ENCODE data around the gene SEMA5B.

SEMA5B gene

DNA sequence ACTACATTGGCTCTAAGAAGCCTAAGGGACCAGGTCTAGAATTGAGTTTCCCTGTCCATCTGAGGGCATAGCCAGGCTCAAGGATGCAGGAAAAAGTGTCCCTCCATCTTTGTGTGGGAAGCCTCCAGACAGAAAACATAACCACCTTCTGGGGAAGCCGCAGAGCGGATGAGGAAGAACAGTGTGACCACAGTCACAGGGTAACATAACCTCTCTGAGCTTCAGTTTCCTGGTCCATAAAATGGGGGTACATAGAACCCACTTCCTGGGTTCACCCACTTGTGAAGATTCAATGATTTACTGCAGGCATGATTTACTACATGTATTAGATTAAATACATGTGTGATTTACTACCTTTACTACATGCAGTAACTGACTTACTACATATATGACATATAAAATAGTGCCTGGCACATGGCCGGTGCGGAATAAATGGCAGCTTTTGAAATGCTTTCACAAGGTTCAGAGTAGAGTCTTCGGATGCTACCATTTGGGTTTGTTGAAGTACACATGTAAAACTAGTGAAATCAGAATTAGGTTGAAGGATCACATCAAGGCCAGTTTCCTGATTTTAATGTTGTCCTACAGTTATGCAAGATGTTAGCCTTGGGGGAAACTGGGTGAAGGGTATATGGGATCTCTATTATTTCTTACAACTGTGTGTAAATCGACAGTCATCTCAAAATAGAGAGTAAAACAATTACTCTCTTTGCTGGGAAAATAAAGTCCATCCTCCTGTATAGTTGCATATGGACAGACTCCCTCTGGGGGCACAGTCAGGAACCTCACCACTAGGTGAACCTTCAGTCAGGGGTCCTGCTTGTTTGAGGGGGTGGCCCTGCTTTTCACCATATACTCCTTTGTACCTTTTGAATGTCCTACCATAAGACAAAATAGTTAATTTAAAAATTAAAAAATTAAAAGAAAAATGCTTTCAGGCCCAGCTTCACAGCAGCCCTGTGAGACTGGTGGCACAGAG is 86.0 kb downstream of the SEMA5B start:
- DNase-seq, result no peak

DNA sequence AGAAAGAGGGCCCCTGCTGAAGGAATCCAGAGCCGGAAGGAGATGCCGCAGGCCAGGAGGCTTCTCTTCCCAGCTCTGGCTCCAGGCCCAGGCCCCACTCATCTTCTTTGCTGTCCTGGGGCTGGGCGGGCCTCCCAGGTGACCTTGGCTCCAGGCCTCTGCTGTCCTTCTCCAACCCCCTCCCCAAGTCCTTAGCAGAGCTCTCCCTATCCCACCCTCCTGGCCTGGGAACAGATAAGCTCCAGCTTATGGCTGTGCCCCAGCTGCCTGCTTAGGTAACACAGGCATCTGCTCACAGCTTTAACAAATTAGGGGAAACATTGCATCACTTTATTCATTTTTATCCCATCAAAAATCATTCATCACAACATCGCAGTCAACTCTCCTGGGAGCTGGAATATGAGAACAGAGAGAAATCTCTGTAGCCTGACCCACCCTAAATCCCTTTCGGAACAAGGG is 86.9 kb downstream of the SEMA5B start:
- DNase-seq, result no peak

DNA sequence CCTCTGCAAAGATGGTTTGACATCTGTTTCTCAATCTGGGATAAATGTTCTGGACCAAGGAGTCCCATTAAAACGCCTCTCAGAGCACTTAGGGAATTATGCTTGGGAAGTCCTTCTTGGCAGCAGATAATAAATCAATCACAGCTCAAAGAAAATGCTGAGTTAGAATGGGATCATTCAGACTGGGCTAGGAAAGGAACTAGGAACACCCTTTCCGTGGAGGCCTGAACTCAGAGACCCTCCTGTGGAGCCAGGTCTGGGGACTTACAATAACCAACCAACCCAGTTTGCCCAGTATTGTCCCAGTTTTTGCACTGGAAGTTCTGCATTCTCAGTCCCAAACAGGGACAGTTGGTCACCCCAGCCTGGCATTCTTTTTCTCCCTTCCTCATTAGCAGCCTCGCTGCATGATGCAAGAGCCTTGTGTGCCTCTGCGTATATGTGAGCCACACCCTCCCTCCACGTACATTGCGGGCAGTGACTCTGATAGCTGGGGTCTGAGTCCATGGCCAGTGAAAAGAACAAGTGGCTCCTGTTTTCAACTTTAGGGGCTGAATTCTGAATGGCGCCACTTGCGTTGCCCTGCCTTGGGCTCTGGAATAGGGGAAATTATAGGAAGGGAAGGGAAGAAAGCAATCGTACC is 88.7 kb downstream of the SEMA5B start:
- no peak for DNase-seq

DNA sequence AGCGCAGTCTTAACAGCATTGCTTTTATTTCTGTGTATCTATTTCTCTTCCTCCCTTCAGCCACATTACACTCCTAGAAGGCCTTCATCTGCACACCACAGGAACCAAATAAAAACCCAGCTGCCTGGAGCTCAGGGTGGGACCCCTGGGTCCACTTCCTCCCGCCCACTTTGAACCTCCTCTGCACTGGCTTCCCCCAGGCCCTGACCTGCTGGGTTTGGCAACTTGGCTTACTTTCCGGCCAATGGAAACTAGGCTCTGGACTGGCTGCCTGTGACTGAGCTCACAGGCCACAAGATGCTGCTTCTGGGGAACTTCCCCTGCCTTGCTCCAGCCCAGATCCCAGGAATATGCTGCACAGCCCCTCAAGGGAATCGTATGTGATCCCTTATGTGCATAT is 89.8 kb downstream of the SEMA5B start:
- DNase-seq, result no peak

DNA sequence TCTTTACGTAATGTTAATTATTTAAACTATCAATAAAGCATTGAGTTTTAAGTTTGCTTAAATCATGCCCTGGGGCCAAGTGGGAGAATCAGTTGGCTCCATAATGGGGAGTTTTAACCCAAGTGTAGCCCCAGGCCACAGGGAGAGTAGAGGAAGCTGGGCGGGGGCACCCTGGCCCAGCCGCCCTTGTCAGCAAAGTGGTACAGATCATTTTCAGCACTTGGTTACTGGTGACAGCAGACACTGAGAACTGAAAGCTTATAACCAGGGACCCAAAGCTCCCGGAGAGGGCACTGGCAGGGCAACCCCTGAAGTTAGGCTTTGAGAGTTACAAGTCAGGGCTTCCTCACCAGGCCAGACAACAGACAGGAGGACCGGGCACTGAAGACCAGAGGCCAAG is 90.6 kb downstream of the SEMA5B start:
- DNase-seq, result no peak

DNA sequence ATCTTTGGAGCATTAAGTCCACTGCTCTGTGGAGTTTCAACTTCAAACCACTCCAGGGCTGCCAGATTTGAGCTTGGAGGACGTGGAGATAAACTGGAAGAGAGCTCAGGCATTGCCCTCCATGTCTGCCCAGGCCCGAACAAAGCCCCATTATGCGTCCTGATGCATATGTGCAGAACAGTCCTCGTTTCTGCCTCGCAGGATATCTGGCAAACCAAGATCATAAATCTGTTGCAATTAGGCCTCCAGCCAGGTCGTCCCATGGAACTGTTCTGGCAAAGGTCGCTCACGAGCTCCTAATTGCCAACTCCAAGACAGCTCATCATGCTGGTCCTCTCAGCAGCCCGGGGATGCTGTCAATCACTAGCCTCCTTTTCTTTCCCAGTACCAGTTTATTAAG is 91.2 kb downstream of the SEMA5B start:
- no peak for DNase-seq

DNA sequence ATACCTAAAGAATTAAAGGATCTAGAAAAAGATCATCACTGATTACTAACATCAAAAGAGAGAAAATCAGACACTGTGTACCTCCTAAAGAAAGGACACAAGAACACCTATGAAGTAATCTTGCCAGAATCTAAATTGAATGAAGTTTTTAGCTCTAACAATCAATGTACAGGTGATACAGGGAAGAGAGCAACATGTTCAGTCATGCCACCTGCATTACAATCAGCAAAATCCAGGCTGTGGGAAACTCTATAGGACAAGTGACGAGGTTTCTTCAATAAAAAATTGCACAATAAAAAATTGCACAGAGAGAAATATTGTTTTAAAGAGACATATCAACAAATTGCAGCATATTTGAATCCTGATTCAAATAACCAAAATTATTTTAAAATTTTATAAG is 93.3 kb downstream of the SEMA5B start:
- no peak for DNase-seq

DNA sequence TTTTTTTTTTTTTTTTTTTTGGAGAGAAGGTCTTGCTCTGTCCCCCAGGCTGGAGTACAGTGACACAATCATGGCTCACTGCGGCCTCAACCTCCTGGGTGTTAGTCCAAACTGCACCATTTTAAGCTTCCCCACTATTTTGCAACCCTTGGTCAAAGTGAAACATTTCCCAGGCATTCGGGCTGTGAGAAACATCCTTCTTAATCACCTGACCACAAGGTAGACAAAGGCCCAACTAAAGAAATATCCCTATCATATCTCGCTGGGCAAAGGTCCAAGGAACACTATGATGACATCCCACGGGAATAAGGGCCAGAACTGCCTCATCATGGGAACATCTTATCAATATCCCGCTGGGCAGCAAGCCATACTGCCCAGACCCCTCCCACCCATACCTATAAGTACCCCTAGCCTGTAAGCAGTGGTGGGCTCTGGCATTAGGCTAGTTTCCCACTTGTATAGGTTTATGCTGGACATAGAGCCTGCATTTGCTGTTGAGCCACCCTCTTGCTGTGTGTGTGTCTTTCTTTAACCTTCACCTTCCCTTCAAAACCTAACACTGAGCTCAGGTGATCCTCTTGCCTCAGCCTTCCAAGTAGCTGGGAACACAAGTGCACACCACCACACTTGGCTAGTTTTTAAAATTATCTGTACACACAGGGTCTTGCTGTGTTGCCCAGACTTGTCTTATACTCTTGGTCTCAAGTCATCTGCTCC is 95.2 kb downstream of the SEMA5B start:
- no peak for DNase-seq

DNA sequence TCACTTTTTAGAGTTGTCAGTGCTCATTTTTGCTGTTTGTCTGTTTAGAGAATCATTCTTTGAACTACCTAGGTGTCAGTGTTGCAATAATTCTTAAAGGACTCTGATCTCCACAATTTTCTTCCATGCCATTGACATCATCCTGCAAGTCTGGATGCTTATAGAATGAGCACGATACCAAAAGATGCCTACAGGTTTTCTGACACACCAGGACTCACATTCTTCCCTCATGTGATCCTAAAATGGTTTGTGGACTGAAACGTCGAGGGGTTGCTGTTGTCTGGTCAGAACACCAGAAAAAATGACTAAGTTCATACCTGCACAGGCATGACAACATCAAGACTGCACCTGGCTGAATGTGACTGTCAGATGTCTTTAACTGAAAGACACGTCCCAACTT is 95.9 kb downstream of the SEMA5B start:
- no peak for DNase-seq

DNA sequence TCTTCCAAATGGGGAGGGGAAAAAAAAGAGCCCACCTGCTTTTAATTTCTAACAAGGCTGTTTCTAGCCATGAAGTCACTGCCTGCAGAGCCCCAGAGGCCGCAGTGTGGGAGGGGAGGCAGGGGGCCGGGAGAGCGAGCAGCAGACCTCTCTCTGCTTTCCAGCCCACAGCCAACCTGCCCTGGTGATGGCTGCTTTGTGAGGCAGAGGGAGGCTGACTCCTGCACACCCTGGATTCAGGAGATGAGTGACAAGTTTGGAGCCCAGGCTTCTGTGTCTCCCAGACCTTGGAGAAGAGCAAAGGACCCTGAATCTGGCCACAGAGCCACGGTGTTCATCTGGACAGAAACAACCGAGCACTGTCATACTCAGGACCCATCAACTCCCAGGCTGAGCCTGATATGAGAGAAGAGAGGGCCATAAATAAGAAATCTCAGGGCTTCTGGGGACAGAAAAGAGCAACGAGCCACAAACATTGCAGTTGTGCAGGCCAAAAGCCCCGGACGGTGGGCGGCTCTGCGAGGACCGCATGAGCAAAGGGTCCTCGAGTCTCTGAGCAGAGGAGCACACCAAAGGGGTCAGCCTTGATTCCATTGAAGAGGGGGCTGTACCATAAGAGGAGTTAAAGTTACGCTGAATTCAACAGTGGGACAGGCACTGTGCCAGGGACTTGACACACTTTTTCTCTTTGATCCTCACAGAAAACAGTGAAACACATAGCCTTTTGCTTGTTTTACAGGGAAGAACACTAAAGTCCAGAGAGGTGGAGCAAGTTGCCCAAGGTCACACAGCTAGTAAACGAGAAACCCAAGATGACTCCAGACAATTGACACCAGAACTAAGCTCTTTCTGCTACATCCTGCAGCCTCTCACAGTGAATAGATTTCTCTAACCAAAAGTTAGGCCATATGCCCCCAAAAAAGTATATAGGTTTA is 97.2 kb downstream of the SEMA5B start:
- DNase-seq, result no peak

DNA sequence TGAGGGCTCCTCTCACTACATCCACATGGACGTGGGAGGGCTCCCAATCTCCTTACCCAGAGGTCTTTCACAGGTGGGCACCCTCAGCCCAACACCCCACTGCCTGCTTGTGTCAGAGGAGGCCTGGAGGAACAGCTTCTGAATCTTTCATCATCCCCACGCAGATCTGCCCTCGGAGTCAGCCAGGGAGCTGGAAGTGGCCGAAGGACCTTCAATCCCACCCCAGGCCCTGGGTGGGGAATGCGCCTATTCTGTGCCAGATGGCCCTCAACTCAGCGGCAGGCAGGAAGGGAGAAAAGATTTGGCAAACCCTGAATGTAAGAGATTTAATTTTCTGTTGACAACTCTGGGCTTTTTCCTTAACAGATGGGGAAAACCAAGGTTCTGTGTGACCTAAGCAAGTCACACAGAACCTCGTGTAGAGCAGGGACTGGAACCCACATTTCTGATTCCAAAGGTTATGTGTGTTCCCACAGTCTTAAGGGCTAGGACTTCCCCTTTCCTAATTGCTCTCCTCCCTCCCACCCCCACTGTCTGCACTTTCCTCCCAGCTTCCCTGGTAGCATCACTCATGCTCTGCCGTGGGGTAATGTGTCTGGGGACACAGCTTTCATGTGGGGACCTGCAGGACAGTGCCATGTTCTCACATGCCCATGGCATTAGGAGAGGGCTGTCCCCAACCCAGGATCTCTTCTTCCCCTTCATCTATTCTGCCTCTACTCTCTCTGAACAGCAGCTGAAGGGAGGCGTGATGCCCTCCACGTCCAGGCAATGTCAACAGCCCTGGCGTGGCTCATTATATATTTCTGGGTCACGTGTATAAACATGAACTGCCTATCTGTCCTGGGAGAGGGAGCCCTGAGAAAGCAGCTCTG is 98.1 kb downstream of the SEMA5B start:
- no peak for DNase-seq

DNA sequence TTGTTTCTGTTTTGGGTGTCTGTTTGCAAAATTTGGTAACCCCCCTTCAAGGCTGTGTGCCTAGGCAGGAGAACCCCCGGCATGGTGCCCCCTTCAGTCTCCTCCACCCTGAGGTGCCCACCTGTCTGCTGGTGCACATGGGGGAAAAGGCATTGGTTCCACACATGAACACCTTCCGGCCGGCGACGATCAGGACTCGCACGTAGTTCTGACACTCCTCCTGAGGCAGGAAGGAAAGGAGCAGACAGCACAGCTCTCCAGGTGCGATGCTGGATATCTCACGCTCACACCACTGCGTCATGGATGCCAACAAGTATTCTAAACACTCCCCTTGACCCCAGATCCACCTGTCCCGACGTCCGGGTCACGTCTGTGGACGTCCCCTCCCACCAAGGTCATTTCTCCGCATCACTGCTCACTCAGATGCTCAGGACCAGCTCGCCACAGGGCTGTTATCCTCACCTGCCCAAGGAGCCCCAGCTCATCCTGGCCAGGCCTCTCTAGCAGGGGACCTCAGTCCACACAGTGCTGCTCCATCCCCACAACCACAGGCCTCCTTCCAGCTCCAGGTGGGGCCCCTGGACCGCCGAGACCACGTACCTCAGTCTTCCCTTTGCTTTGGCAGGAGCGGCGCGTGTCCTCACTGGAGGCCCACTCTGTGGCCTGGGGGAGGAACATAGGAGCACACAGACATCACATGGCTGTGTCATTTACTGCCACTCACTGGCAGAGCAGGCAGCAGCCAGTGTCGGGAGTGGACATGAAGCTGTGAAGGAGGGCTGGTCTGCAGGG is 99.0 kb downstream of the SEMA5B start:
- no peak for DNase-seq

DNA sequence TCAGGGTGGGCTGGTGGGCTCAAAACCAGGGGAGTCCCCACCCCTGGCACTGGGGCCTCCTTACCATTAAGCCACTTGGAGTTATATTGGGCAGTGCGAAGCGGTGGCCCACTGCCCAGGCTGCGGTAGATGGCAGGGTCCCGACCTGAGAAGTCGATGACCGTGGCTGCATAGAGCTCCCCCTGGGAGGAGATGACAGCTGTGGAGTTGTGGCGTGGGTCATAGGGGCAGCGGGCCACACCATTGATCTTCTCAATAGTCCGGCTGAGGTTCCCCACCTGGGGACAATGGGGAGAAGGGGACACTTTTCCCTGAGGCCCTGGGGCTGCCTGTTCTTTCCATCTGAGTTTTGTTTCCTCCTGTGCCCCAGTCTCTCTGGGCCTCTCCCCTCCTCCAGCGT is 99.8 kb downstream of the SEMA5B start:
- no peak for DNase-seq

DNA sequence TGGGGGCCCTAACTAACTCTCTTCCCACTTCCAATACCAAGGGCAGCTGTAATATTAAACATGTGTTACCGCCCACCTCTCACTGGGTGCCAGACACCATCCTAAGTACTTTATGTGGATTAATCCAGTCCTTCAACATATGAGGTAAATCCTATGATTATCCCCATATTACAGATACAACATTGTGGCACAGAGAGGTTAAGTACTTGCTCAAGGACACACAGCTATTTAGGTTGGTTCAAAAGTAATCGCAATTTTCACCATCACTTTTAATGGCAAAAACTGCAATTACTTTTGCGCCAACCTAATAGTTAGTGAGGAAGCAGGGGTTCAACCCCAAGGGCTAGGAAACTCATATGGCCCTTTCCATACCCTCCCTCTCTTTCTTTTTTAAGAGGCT is 100.8 kb downstream of the SEMA5B start:
- no peak for DNase-seq

DNA sequence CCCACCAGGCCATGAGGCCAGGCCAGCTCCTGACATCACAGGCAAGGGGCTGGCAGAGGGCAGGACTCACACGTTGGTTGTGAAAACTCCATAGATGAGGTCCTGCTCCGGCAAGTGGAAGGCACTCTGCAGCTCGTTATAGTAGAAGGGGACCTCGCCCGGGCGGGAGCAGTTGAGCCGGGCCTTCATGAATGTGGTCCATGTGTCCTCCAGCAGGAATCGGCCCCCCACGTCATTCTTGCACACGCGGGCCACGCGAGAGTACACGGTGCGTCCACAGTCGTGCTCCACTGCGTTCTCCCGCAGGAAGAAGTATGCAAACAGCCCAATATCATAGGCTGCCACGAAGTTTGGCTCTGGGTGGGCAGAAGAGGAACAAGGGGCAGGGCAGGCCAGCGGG is 101.2 kb downstream of the SEMA5B start:
- DNase-seq, result no peak

DNA sequence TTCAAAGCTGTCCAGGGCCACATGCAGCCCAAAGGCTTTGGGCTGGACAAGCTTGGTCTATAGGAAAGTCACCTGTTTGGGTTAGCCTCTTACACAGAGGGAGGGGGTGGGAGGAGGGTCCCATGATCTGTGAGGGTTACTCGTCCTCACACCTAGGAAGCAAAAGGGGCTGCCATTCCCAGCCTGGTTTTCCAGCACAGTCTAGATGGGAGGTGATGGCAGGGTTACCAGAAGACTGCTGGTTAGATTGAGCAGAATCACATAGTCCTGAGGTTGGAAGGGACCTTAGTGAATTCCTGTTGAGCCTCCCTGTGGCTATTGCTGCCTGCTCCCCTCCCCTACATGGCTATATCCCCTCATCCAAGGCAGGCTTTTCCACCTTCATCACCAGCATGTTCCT is 101.8 kb downstream of the SEMA5B start:
- no peak for DNase-seq

DNA sequence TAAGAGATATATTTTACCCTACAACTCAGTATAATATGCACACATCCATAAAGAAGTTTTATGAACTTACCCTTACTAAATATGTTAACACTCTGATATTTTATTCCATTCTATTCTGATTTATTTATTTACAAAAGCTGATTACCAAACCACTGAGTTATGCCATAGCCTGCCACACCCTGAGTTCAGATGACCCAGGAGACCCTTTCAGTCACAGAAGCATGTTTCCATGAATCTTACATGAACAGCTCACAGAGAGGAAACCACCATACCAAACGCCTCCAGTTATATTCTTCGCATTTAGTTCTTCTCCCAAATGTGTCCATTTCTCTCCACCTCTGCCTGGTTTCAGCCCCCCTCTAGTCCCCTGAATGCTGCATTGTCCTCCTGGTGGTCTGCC is 103.5 kb downstream of the SEMA5B start:
- DNase-seq, result no peak

DNA sequence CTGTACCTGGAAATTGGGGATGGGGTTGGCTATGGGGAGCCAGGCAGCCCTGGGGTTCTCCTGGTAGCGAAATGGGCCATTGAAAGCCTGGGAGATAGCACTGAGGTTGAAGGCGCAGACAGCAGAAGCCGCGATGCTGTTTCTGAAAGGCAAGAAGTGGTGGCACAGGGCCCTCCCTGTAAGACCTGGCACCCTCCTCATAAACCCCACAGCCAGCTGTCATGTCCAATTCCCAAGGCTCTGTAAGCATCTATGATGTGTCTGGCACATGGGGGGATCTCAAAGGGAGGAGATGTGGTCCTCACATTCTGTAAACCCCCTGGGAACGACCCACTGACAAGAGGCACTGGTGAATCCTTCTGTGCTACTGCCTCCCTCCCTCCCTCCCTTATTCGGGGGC is 104.0 kb downstream of the SEMA5B start:
- DNase-seq, result no peak

DNA sequence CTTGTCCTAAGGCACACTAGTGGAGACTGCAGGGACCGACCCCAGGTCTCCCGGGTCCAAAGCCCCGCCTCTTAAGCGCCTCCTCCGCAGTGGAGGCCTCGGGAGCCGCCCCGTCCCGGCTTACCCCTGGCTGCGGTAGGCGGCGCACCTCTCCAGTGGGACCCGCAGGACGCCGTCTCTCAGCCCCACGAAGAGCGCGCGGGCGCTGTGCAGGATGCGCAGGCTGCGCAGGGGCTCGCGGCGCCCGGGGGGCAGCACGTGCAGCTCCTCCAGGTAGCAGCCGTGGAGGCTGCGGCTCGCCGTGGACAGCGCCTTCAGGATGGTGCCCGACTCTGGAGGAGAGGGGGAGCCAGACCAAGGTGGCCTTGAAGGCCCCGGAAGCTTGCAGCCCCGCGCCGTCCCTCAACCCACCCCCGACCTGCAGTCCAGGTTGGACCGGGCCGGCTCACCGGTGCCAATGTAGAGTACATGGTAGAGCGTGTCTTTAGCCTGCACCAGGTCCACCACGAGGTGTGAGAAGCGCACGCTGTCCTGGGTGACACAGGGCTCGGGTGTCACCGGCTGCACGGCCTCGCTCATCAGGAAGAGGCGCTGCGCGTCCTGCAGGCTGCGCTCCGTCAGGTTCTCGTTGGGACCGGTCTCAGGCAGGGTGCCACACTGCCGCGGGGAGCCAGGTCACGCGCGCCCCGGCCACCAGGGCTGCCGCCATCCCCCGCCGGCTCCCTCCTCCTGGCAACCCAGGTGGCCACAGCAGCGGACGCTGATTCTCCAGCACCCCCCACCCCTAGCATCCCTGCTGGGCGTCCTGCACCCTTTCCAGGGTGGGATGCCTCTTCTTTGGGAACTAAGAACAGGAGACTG is 105.5 kb downstream of the SEMA5B start:
- no peak for DNase-seq

DNA sequence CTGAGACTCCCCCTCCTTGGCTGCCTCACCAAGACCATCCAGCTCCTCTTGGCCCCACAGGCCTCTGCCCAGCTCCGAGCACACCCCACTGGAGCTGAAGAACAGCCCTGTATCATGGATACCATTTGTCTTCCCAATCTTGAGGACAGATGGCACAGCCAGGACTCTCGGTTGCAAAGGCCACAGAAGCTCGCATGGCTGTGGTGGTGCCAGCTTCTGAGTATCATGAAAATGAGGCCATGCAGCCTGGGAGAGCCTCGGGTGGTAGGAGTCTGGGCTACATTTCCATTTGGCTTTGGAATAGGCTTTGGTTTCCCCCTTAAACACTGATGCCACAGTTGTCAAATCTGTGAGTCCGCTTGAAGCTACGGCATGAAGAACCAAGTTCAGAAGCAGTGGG is 106.6 kb downstream of the SEMA5B start:
- DNase-seq, result no peak

Data from activated naive CD4-positive, alpha-beta T cell (primary cell).